DND-41 (cell line): ENCODE measurements around the gene CANT1.

Experiments
- ATAC-seq: fragments of 200-7000 bp; cut with Tn5 transposase; 3 replicates; pipeline ENCODE4 v1.9.1; 2021; ENCODE audit warnings: low read depth; ENCODE audit not compliant: insufficient read depth
- DNase-seq: peaks from one replicate; pipeline ENCODE4 v3.0.0-alpha.2; 2020
- H2AFZ ChIP-seq: 2 replicates; pipeline ENCODE4 v1.6.0; 2012; ENCODE audit warnings: low read depth, low read length
- H3K27ac ChIP-seq: 2 replicates; pipeline ENCODE4 v1.5.1; 2012; ENCODE audit warnings: low read length, inconsistent platforms
- H3K27me3 ChIP-seq: fragments of 200-600 bp; sonication (generic); 2 replicates; pipeline ENCODE4 v1.6.0; 2012; ENCODE audit warnings: low read length, mild to moderate bottlenecking, inconsistent platforms; ENCODE audit not compliant: insufficient read depth, poor library complexity
- H3K36me3 ChIP-seq: 2 replicates; pipeline ENCODE4 v1.5.1; 2012; ENCODE audit warnings: low read length, inconsistent platforms; ENCODE audit not compliant: insufficient read depth
- H3K4me1 ChIP-seq: 2 replicates; pipeline ENCODE4 v1.5.1; 2012; ENCODE audit warnings: mild to moderate bottlenecking, low read length; ENCODE audit not compliant: insufficient read depth
- H3K4me2 ChIP-seq: 2 replicates; pipeline ENCODE4 v1.6.0; 2012; ENCODE audit warnings: mild to moderate bottlenecking, moderate library complexity, low read length, inconsistent platforms; ENCODE audit not compliant: insufficient read depth
- H3K4me3 ChIP-seq, 2 experiments: fragments of 200-600 bp in 1 of 2; shearing (Covaris generic) in 1 of 2; 2 replicates each; pipeline ENCODE4 v1.5.1; 2012 to 2016; ENCODE audit warnings: inconsistent platforms in 2 of 2, low read length in 2 of 2, mild to moderate bottlenecking in 2 of 2, low read depth in 1 of 2, moderate library complexity in 1 of 2
- H3K79me2 ChIP-seq: 2 replicates; pipeline ENCODE4 v1.6.0; 2012; ENCODE audit warnings: low read length, inconsistent platforms; ENCODE audit not compliant: insufficient read depth
- H3K9ac ChIP-seq: 2 replicates; pipeline ENCODE4 v1.6.0; 2012; ENCODE audit warnings: low read depth, mild to moderate bottlenecking, inconsistent platforms, low read length, moderate library complexity
- H3K9me3 ChIP-seq: 2 replicates; pipeline ENCODE4 v1.5.1; 2012; ENCODE audit warnings: low read length, moderate library complexity, mild to moderate bottlenecking, inconsistent platforms; ENCODE audit not compliant: insufficient read depth, severe bottlenecking
- H4K20me1 ChIP-seq: 2 replicates; pipeline ENCODE4 v1.6.0; 2012; ENCODE audit warnings: low read length; ENCODE audit not compliant: insufficient read depth
- EZH2 ChIP-seq: IDR thresholded peaks from 3 replicates; pipeline ENCODE4 v1.6.1; 2012; ENCODE audit warnings: borderline replicate concordance, low read depth, mild to moderate bottlenecking, moderate library complexity, low read length, inconsistent platforms; ENCODE audit not compliant: severe bottlenecking
- TF ChIP-seq, protein P1 (sequence below): IDR thresholded peaks from 2 replicates; pipeline ENCODE4 v1.5.1; 2012; ENCODE audit warnings: borderline replicate concordance, low read length, moderate library complexity, mild to moderate bottlenecking; ENCODE audit not compliant: poor library complexity, severe bottlenecking; ENCODE audit errors: extremely low read depth

The CANT1 gene

DNA sequence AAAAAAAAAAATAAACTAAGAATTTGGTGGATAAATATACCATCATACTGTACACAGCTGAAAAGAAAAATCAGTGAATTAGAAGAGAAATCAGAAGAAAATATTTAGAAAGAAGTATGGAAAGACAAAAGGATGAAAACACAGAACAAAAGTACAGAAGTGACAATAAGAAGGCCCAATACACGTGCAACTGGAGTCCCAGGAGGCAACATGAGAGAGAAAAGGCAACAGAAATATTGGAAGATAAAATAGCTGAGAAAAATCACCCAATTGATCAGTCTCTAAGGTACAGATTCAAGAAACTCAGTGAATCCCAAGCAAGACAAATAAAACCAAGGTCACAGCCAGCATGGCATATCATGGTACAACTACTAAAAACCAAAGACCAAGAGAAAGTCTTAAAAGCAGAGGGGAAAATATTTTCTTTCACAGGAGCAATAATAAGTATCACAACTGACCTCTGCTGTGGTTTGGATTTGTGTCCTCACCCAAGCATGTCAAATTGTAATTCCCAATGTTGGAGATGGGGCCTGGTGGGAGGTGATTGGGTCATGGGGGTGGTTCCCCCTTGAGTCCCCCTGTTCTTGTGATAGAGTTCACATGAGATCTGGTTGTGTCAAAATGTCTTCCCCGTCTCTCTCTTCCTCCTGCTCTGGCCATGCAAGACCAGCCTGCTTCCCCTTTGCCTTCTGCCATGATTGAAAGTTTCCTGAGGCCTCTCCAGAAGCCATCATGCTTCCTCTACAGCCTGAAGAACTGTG is 44.8 kb upstream of the CANT1 start:
- no peaks in the 10 kb centered on the region for H3K79me2 ChIP-seq
- H3K4me2 ChIP-seq: no peak overlapping the region
- no peaks in the 10 kb centered on the region for H3K9me3 ChIP-seq
- H3K27me3 ChIP-seq: no peaks in the 10 kb centered on the region
- no peak for ATAC-seq
- no peak for DNase-seq
- no peak overlapping the region for H3K4me3 ChIP-seq
- no peak overlapping the region for H2AFZ ChIP-seq
- H4K20me1 ChIP-seq: peaks cover 3% of the 10 kb centered on the region; the same call in 1 of the 2 replicates
- peaks cover 4% of the 10 kb centered on the region for H3K4me1 ChIP-seq
- no peak overlapping the region for H3K27ac ChIP-seq
- no peaks in the 10 kb centered on the region for H3K36me3 ChIP-seq
- no peak overlapping the region for H3K9ac ChIP-seq
- TF ChIP-seq, protein P1, sequence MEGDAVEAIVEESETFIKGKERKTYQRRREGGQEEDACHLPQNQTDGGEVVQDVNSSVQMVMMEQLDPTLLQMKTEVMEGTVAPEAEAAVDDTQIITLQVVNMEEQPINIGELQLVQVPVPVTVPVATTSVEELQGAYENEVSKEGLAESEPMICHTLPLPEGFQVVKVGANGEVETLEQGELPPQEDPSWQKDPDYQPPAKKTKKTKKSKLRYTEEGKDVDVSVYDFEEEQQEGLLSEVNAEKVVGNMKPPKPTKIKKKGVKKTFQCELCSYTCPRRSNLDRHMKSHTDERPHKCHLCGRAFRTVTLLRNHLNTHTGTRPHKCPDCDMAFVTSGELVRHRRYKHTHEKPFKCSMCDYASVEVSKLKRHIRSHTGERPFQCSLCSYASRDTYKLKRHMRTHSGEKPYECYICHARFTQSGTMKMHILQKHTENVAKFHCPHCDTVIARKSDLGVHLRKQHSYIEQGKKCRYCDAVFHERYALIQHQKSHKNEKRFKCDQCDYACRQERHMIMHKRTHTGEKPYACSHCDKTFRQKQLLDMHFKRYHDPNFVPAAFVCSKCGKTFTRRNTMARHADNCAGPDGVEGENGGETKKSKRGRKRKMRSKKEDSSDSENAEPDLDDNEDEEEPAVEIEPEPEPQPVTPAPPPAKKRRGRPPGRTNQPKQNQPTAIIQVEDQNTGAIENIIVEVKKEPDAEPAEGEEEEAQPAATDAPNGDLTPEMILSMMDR: no peak
- no peak for TF ChIP-seq EZH2

DNA sequence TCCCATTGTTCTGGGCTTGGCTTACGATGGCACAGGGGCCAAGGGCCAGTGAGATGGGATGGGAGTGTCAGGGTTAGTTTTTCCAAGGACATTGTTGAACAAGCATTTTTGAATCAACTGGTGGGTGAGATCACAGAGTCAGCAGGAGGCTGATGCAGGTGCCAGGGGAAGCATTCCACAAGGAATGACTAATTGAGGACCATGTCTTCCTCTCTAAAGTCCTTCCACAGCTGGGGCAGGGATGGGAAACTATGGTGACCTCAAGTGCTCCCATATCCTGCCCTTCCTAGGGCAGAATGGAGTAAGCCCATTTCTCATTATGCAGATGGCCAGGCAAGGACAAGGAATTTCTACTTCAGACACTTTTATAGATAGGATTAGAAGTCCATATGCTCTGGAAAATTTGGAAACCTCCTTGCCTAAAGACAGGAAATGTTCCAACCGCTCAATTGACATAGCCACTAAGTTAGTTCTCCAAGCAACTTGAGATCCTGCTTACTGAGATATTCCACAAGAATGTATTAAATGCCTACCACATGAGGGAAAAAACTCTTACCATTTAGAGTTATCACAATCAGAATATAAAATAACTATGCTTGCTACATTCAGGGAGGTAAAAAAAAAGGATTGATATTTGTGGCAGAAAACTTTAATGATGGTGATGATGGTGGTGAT is 43.8 kb upstream of the CANT1 start:
- Histone ChIP-seq H3K9me3 (no peaks in the 10 kb centered on the region), H3K4me3 (no peak overlapping the region), H3K4me2 (no peak overlapping the region), H3K9ac (no peak overlapping the region), H3K4me1 (no peaks in the 10 kb centered on the region), H3K79me2 (no peaks in the 10 kb centered on the region), H4K20me1 (peaks cover 3% of the 10 kb centered on the region; the same call in 1 of the 2 replicates), H3K36me3 (no peaks in the 10 kb centered on the region), H2AFZ (no peak overlapping the region), H3K27ac (no peak overlapping the region), H3K27me3 (no peaks in the 10 kb centered on the region)
- no peak for ATAC-seq
- TF ChIP-seq EZH2: no peak
- TF ChIP-seq, protein P1: no peak
- no peak for DNase-seq

GRCh38 chr17:79052131-79052530 is 42.6 kb upstream of the CANT1 start:
- ATAC-seq: no peak
- no peaks in the 10 kb centered on the region for H3K4me1 ChIP-seq
- H3K4me2 ChIP-seq: no peak overlapping the region
- H3K4me3 ChIP-seq: no peak overlapping the region
- H3K79me2 ChIP-seq: no peaks in the 10 kb centered on the region
- no peak for DNase-seq
- no peak overlapping the region for H3K9ac ChIP-seq
- no peak overlapping the region for H2AFZ ChIP-seq
- TF ChIP-seq EZH2: no peak
- TF ChIP-seq, protein P1: no peak
- H3K36me3 ChIP-seq: no peaks in the 10 kb centered on the region
- no peaks in the 10 kb centered on the region for H3K9me3 ChIP-seq
- no peak overlapping the region for H3K27ac ChIP-seq
- H3K27me3 ChIP-seq: no peaks in the 10 kb centered on the region
- peaks cover 3% of the 10 kb centered on the region; the same call in 1 of the 2 replicates for H4K20me1 ChIP-seq
